NCI-H1694 treated with DMSO at 0.1 percent for 48 hours (cell line): ENCODE results near the gene FMN2.

Experiments used
- DNase-seq: peaks from one replicate; lab custom pipeline; 2025; lab: John Stamatoyannopoulos, UW

FMN2 gene

DNA sequence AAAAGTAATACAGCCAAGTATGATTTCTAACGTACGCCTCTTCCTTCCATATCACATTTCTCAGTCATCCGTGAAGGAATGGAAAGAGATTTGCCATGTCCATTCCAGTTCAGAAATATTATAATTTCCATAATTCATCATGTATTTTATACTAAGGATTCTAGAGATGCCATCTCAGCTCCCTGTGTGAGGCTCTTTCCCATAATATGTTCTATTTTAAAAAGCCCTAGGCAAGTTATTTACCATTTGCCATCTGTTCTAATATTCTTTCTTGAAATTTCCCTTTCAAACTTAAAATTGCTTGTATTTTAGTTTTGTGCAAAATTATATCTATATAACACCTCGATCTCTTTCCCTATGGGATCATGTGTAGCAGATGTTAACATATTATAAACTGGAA is 106.7 kb downstream of the FMN2 start:
- DNase-seq, result no peak

GRCh38 chr1:240199758-240200645 is 108.3 kb downstream of the FMN2 start:
- DNase-seq, result no peak

GRCh38 chr1:240201931-240202330 is 110.2 kb downstream of the FMN2 start:
- no peak for DNase-seq

GRCh38 chr1:240207073-240207709 is 115.5 kb downstream of the FMN2 start:
- DNase-seq, result no peak

DNA sequence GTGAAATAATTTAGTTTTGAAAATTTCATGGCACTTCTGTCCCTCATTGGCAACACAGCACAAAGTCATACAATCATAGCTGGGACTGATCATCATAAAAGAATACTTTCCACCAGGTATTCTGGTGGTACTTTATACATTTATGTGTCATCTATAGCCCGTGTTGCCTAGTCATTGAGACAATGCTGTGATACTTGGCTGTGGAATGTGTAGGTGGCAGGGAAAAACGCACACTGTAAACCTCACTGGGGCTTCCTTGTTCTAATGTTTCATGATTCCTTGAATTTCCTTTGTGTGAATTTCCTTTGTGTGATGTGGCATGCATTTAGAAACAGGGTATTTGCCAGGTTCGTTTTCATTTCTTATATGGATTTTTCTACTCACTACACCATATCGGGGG is 118.3 kb downstream of the FMN2 start:
- DNase-seq, result no peak

- DNase-seq, result no peak
Observed at GRCh38 chr1:240212556-240212955, 120.9 kb downstream of the FMN2 start.

DNA sequence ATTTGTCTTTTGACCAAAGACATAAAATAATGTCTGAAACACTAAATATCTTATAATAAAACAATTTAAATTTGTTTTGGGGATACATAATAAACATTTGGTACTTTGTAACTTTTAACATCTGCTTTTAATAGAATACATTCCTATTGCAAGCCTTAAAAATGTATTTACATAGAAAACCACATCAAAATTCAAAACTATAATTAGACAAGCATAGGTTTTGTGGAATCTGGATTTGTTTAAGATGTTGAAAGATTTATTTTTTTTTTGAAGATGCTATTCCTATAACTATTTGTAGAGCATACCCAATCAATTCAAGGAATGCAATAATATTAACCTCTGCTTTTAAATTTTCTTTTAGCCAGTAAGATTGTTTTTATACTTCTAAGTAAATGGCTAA is 125.7 kb downstream of the FMN2 start:
- no peak for DNase-seq

GRCh38 chr1:240219104-240219503 is 127.4 kb downstream of the FMN2 start:
- no peak for DNase-seq

- no peak for DNase-seq
Observed at GRCh38 chr1:240226102-240226501, 134.4 kb downstream of the FMN2 start.

- DNase-seq, result no peak
Observed at GRCh38 chr1:240230816-240231215, 139.1 kb downstream of the FMN2 start.

DNA sequence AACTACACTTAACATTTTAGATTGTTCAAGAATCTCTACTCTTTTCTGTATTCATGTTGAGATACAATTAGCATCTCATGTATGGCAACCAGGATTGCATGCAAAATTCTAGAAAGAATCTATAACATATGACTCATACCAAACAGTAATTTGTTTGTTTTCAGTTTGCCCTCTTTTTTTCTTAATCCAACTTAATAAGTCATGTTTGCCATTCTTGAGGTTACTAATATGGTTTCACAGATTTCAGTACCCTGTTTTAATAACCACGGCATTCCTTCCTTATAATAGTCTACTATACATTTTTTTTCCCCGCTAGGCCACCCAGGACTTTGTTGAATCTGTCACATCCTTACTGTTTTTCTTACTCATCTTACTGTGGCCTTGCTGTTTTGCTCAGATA is 140.8 kb downstream of the FMN2 start:
- no peak for DNase-seq

GRCh38 chr1:240234485-240235210 is 143.0 kb downstream of the FMN2 start:
- DNase-seq, result no peak

DNA sequence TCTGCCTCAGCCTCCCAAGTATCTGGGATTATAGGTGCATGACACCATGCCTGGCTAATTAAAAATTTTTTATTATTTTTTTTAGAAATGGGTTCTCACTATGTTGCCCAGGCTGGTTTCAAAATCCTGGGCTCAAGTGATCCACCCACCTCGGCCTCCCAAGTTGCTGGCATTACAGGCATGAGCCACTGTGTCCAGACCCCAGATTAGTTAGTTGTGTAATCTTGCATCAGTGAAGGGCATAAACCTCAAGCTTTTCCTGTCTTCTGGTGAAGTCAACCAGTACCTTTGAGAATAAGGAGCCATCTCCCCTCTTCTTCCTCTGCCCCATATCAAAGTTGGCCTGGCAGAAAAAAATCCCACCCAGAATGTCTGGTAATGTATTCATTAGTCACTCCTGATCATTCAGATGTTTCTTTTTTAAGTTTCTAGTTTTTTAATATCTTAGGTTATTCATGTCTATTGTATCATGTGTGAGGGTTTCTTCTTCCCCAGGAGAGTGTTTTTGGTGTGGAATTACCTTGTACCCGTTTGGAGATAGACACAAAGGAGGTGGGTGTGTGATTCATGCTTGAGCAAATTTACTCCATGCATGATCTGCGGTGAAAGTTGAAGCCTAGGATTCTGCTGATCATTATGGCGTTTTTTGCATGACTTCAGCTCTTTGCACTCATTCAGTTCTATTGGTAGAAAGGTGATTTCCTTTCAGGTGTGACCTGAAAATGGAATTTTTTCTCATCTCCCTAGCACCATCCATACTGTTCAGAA is 144.0 kb downstream of the FMN2 start:
- DNase-seq, result no peak

DNA sequence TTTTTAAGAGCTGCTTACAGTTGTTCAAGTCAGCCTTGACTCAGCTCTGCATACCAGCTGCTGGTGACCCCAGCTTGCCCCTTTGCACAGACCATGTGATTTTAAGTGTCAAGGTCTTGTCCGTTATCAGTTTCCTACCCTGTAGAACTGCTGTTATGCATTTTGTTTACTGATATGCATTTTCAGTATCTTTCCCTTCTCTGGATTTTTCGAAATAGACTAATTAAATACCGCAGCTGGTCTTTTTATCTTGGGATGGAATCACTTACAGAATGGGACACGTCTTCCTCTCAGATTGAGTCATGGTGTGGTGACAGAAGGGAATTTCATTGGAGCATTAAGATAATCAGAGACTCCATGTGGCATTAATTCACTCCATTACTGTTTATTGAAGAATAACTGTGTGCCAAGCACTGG is 145.6 kb downstream of the FMN2 start:
- DNase-seq, result no peak

- DNase-seq, result no peak
Observed at GRCh38 chr1:240239309-240239708, 147.6 kb downstream of the FMN2 start.

DNA sequence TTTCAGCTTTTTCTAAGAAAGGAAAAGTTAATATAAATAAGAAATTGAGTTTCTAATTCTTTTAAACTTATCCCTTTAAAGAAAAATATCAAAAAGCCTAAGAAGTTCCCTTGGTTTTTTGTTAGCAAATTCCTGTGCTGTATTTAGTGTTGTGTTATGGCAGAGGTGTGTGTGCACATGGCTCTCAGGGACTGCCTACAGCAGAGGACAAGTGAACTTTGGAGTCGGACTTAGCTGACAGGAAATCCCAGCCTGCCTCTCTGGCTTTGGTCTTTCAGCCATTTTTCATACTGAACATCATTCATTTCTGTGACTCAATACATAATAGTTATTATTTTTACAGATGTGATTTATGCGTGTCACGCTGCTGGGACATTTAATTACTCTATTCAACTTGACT is 149.6 kb downstream of the FMN2 start:
- DNase-seq, result no peak

DNA sequence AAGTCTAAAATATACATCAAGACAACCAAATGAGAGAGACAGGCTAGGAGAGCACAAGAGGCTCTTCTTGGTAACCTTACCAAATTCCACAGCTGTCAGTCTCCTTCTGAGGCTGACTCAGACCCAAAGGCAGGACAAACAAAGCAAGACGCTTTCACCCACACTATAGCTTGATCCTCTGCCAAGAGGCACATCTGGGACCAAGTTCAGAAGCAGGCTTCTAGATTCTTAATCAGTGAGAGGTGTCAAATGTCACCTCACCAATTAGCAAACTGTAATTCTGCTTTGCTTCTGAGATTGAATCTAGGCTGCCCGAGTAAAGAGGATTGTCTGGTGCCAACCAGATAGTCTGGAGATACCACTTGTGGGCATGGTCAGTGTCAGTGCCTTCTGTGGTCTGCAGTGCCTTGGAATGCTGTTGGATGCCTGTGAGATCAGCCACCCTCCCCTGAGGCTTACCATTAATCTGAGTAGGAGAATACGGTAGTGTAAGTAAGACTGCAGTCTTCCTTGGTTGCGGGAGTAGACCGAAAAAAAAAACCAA is 151.0 kb downstream of the FMN2 start:
- DNase-seq, result no peak

DNA sequence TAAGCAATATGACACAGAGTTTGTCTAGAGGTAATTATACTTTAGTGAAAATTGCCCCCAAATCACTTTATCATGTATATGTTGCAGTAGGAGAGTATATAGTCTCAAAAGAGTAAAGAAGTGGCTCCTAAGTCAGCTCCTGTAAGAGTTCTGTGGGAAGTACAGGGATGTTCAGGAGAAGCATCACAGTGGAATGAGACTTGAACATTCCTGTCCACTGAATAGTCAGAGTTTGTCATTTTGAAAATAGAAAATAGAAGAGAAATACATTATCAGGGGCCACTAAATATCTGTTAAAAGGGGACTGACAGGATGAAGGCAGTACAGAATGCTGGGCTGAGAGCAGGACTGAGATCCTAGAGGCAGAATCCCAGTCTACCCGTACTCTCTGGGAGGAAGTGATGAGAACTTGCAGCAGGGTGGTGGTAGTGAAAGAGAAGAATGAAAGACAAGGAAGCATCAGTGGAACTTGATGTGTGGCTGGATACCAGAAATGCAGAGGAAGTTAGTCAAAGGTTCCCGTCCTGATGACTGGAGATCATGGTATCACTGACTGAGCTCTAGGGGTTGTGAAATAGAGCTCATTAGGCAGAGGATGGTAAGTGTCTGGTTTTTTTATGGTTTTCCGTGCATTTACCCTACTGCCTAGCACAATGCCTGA is 153.4 kb downstream of the FMN2 start:
- no peak for DNase-seq

- DNase-seq, result no peak
Observed at GRCh38 chr1:240245629-240246020, 153.9 kb downstream of the FMN2 start.

- no peak for DNase-seq
Observed at GRCh38 chr1:240247899-240248298, 156.2 kb downstream of the FMN2 start.

DNA sequence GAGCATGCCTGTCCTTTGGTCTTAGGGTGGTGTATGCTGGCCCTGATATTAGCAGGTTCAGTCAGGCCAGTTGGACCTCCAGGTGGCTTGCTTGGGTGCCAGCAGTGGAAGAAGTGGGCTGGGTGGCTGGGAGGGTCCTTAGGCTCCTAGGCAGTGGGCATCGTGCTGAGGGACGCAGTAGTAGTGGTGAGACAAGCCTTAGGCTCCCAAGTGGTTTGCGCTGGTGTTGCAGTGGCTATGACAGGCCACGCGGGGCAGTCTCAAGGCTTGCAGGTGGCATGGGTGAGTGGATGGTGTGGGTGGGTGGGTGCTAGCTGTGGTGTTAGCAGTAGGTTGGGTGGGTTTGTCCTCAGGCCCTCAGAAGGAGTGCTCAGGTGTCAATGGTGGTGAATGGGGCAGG is 162.3 kb downstream of the FMN2 start:
- no peak for DNase-seq
